GM20000 (cell line): ENCODE measurements around the gene PPP1R10.

Experiments used
- DNase-seq: peaks from one replicate; pipeline ENCODE4 v3.0.0; 2012; ENCODE audit warnings: low spot score
- CTCF ChIP-seq: IDR thresholded peaks from 2 replicates; pipeline ENCODE4 v1.5.1; 2012; ENCODE audit warnings: mild to moderate bottlenecking, control low read depth; ENCODE audit errors: extremely low read depth, missing control alignments

Gene PPP1R10

GRCh38 chr6:30612213-30612612 lies 4.8 kb downstream of the PPP1R10 start:
- no peak for DNase-seq

GRCh38 chr6:30611856-30612194 lies 5.2 kb downstream of the PPP1R10 start:
- no peak for TF ChIP-seq CTCF
- DNase-seq, result no peak

More at GRCh38 chr6:30612213-30612612, 4.8 kb downstream of the PPP1R10 start:
- no peak for TF ChIP-seq CTCF

GRCh38 chr6:30611150-30611855 lies 5.7 kb downstream of the PPP1R10 start:
- no peak for TF ChIP-seq CTCF
- DNase-seq, result no peak

- no peak for TF ChIP-seq CTCF
- no peak for DNase-seq
These were observed 7.0 kb downstream of the PPP1R10 start for GRCh38 chr6:30610065-30610464.

GRCh38 chr6:30603961-30604360 lies 13.1 kb downstream of the PPP1R10 start:
- DNase-seq, result no peak
- TF ChIP-seq CTCF, result no peak

GRCh38 chr6:30601815-30602641 lies 15.0 kb downstream of the PPP1R10 start:
- no peak for DNase-seq
- TF ChIP-seq CTCF, result no peak

GRCh38 chr6:30601436-30601814 lies 15.6 kb downstream of the PPP1R10 start:
- no peak for DNase-seq
- TF ChIP-seq CTCF, result no peak
